Fibroblast of peridontal ligament (primary cell): ENCODE results near the gene GCN1.
A peak's percentile ranks its signal among the peaks of the same experiment; 100 is the strongest.
"Not testable (repeated sequence)": the region's sequence is repeated elsewhere in the genome, so short reads cannot be mapped to it uniquely, and the experiment has no call there.

Experiments used
- DNase-seq: peaks from one replicate; pipeline ENCODE4 v3.0.0-alpha.2; 2010; ENCODE audit errors: extremely low read depth

The GCN1 gene

DNA sequence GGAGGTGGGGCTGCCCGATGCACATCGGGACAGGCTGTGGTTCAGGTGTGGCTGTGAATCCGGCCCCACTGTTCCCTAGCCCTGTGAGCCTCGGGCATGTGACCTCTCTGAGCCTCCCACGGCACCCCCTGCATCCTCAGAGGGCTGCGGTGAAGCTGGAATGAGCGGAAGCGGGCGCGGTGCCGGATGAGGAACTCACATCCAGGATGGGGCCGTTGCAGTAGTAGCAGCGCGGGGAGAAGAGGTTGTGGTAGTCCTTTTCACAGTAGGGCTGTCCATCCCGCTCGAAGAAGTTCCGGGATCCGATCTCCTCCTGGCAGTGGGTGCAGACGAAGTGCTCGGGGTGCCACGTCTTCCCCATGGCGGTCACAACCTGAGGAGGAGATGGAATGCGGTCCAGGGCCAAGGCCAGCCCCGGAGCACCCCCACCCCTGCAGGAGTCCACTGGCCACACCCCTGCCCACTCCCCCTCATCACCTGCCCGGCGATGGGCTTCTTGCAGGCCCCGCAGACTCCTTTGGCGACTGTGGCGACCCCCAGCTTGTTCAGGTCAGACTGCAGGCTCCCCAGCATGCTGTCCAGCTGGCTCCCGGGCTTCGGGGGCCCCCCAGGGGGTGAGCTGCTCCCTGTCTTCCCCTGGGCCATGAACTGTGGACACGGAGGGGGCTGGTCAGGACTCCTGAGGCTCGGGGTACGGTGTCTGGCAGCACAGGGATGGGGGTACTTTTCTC is 20.3 kb upstream of the GCN1 start:
- DNase-seq = no peak

DNA sequence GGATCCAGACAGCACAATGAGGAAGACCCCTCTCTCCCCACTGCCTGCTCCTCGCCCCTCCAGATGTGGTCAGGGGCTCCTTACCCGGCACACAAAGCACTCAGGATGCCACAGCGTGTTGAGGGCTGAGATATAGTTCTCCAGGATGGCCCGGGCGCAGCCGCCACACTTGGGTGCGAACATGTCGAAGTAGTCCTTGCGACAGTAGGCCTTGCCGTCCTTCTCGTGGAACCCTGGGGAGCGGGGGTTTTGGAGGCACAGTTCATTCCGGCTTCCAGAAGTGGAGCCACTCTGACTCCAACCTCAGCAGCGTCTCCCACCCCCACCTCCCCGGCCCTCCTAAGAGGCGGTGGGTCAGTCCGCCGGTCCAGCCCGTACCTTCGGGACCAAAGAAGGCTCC is 19.2 kb upstream of the GCN1 start:
- no peak for DNase-seq

DNA sequence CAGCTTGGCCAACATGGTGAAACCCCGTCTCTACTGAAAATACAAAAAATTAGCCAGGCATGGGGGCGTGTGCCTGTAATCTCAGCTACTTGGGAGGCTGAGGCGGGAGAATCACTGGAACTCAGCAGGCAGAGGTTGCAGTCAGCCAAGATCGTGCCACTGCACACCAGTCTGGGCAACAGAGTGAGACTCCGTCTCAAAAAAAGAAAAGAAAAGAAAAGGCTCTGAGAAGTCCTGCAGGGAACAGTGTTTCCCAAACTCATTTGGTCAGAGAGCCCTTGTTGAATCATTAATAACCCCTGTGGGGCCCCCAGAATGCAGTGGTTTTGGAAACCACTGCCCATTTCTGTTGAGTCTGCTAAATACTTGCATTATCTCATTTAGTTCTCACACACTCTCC is 18.7 kb upstream of the GCN1 start:
- not testable (repeated sequence) for DNase-seq

DNA sequence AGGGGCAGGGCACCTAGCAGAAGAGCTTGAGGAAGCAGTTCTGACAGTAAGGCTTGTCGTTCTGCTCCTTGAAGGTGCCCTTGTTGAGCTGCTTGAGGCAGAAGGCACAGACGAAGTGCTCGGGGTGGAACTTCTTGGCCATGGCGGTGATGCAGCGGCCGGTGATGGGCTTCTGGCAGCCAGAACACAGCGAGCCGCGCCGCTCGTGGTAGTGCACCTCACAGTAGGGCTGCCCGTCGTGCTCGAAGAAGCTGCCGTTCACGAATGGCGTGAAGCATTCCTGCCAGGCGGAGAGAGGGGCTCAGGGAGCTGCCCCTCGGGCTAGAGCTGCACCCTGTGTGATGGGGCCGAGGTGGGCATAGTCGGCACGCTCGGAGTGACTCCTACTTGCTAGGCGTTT is 17.8 kb upstream of the GCN1 start:
- DNase-seq = no peak

DNA sequence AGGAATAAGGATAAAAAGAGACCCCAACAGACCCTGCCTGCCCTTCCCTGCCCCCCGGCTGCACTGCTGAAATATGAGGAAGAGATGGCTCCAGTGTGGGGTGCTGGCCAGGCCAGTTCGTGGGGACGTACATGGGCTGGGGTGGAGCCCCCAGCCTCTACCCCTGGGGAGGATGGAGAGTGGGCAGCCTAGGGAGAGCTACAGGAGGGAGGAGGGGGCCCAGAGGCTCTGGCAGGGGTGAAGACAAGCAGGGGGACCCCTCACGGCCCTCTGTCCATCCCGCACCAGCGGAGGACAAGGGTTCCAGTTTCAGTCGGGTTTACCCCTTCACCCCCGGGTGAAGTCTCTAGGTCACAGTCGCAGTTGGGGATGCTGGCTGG is 17.4 kb upstream of the GCN1 start:
- no peak for DNase-seq

DNA sequence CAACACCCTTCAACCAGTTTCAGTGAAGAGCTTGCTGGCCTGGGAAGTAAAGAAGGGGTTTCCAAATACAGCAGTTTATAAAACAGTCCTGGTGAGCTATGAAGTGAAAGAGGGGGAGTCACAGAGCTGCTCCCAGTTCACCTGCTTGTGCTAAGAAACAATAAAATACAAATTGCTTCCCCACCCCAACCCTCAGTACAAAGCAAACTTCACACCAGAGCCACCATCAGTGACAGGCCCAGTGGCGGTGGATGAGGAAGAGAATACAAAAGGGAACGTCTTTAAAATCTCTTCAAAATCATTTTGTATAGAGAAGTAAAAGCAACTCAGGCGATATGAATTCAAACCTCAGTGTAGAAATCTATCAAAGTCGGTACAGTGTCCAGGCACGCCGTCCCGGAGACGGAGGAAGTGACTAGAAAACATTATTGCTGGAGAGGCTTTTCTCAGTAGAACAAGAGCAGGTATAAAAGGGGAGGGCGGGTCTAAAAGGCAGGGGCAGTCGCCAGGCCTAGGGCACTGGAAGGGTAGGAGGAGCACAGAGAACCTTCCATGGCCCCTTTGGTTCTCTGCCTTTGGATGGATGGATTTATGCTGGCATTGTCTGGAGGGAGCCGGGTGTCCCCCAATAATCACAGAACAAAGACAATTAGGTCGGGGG is 16.9 kb upstream of the GCN1 start:
- DNase-seq = no peak

DNA sequence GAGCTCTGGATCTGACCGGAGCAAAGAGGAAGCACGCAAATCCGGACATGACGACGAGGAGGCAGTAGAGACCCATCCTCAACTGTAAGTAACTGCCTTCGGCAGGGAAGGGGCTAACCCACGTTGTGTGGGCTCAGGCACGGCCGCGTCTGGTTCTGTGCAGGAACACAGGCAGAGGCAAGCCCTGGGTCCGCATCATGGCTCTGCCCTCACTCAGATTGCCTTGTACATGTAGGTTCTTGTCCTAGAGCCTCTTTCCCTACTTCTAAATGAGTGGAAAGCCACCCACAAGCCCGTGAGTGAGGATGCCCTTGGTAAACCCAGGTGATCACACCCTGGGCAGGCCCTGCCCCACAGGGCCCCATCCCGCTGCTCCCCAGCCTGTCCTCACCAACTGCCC is 15.3 kb upstream of the GCN1 start:
- no peak for DNase-seq

GRCh38 chr12:120207227-120207626 is 12.7 kb upstream of the GCN1 start:
- no peak for DNase-seq

DNA sequence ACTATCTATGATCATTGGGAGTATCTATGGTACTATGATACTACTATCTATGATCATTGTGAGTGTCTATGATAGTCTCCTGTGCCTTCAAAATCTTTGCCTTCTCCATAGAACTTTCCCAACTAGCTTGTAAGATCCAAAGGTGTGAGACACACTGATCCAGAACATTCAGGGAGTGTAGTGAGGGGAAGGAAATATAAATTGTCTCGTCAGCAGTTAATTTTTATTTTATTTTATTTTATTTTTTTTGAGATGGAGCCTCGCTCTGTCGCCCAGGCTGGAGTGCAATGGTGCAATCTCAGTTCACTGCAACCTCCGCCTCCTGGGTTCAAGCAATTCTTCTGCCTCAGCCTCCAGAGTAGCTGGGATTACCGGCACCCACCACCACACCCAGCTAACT is 12.3 kb upstream of the GCN1 start:
- DNase-seq = not testable (repeated sequence)

DNA sequence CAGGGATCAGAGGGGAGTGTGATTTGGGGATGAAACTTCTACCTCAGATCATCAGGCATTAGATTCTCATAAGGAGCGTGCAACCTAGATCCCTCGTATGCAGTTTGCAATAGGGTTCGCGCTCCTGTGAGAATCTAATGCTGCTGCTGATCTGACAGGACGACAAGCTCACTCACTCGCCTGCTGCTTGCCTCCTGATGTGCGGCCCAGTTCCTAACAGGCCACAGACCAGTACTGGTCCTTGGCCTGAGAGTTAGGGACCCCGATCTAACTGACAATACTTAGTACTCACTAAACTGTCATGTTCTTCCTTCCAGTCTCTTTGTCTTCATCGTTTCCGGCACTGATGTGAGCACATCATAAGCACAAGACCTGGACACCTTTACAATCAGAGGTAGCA is 11.7 kb upstream of the GCN1 start:
- DNase-seq = no peak

GRCh38 chr12:120204171-120204570 is 9.7 kb upstream of the GCN1 start:
- DNase-seq = no peak

- DNase-seq = no peak
Measured at GRCh38 chr12:120200364-120200800, 5.9 kb upstream of the GCN1 start.

- peak; percentile 98 for DNase-seq
Measured at GRCh38 chr12:120199595-120200306, 5.2 kb upstream of the GCN1 start.

- DNase-seq = no peak
Measured at GRCh38 chr12:120199025-120199424, 4.5 kb upstream of the GCN1 start.

DNA sequence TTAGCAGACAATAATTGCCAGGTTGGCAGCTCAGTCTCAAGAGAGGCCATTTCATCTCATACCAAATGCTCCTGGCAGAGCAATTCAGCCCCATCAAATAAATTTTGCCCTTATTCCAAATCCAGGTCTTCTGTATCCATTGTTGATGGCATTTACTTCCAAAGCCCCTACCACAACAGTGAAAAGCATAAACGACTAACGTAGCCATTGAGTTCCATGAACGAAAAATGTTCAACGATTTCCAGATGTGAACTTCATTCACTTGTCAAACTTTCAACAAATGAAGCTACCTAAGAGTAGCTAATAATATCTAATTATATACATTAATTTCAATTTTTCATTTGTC is 3.0 kb upstream of the GCN1 start:
- no peak for DNase-seq

DNA sequence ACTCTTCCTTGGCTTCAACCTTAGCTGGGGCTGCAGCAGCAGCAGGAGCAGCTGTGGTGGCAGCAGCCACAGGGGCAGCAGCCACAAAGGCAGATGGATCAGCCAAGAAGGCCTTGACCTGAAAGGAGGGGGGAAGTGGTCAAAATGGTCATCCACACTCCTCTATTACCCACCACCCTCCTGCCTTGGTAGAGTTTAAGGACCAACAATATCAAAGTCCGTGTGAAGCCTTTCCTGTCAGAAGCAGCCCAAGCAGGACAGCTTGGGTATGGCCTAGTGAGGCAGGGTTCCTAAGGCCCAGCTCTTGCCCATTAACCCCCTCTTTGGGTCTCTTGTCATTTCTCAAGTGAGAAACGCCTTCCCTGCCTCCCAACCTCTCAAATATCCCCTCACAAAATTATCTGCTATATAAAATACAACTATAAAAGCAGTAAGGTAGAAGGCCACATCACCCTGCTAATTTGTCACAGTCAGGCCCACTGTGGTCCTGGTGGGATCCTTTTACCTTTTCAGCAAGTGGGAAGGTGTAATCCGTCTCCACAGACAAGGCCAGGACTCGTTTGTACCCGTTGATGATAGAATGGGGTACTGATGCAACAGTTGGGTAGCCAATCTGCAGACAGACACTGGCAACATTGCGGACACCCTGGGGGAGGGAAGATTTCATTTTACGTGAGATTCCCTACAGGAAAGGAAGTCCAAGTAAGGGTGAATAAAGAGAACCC is 2.5 kb upstream of the GCN1 start:
- DNase-seq = not testable (repeated sequence)

DNA sequence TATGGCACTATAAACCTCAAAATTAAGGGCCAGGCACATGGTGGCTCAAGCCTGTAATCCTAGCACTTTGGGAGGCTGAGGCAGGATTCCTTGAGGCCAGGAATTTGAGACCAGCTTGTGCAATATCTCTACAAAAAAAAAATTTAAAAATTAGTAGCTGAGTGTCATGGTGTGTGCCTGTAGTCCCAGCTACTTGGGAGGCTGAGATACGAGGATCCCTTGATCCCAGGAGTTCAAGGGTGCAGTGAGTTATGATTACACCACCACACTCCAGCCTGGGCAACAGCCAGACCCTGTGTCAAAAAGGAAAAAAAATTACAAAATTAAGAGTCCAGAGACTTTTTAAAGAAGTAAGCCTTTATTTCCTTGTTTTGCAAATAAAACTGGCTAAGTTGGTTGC is 1.8 kb upstream of the GCN1 start:
- peak; percentile 25 for DNase-seq

DNA sequence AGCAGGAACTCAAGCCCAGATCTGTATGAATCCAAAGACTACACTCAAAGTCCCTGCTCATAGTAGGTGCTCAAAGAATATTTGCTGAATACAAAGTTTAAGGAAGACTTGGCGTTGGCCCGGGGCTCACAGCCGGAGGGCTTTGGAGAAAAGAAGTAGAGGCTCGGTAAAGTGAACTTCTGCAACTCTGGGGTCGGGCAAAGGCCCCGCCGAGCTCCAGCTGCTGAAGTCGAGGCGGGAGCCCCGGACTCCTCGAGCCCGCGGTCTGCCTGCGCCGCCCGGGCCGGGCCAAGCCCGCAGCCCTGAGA is 335 bp downstream of the GCN1 start:
- DNase-seq = no peak

DNA sequence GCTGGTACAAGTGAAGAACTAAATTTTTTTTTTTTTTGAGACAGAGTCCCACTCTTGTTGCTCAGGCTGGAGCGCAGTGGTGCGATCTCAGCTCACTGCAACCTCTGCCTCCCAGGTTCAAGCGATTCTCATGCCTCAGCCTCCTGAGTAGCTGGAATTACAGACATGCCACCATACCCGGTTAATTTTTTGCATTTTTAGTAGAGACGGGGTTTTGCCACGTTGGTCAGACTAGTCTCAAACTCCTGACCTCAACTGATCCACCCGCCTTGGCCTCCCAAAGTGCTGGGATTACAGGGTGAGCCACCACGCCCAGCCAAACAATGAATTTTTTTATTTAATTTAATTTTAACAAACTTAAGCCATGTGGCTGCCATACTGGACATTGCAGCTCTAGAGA is 1.2 kb downstream of the GCN1 start:
- not testable (repeated sequence) for DNase-seq

DNA sequence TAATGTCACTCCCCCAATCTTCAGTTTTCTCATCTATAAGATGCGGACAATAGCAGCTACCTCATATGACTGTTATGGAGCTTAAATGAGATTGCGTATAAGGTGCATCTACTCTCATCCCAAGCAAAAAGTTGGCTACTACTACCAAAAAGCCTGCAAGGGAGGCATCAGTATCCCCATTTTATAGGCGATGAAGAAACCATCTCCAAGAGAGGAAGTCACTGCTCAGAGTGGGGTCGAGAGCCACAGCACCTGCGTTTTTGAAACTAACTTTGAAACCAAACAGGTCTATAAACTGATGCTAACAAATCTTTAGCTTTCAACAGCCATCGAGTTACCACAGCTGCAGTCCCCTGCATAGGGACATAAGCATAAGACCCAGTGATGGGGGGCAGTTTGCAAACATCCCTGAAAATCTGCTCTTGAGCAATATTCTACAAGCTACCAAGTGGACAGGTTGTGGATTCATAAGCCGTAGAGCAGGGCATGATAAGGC is 3.5 kb downstream of the GCN1 start:
- DNase-seq = no peak

DNA sequence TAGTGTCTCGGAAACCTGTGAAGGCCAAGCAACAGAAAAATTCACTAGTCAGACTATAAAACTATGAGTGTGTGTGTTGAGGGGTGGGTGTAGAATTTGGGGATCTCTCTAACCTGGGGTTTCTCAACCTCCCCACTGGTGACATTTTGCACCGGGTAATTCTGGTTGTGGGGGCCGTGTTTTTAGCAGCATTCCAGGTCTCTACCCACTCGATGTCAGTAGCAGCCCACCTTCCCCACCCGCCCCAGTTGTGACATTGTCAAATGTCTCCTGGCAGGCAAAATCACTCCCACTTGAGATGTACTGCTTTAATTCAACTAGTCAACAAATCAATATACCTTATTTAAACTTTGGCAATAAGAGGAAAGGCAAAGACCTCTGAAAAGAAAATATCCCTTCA is 4.1 kb downstream of the GCN1 start:
- no peak for DNase-seq

GRCh38 chr12:120186654-120187053 is 7.9 kb downstream of the GCN1 start:
- no peak for DNase-seq
